ENCODE data around the gene MMP24OS.
A peak's percentile ranks its signal among the peaks of the same experiment; 100 is the strongest.
"Not testable (repeated sequence)": the region's sequence is repeated elsewhere in the genome, so short reads cannot be mapped to it uniquely, and the experiment has no call there.

Gene MMP24OS

GRCh38 chr20:35271073-35271882 is 6.6 kb downstream of the MMP24OS start:
- DNase-seq (ENCODE audit: low read depth): no peak
- H3K4me3 ChIP-seq (ENCODE audit: low read depth, low read length): no peak overlapping the region
- TF ChIP-seq, protein P1, sequence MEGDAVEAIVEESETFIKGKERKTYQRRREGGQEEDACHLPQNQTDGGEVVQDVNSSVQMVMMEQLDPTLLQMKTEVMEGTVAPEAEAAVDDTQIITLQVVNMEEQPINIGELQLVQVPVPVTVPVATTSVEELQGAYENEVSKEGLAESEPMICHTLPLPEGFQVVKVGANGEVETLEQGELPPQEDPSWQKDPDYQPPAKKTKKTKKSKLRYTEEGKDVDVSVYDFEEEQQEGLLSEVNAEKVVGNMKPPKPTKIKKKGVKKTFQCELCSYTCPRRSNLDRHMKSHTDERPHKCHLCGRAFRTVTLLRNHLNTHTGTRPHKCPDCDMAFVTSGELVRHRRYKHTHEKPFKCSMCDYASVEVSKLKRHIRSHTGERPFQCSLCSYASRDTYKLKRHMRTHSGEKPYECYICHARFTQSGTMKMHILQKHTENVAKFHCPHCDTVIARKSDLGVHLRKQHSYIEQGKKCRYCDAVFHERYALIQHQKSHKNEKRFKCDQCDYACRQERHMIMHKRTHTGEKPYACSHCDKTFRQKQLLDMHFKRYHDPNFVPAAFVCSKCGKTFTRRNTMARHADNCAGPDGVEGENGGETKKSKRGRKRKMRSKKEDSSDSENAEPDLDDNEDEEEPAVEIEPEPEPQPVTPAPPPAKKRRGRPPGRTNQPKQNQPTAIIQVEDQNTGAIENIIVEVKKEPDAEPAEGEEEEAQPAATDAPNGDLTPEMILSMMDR (conservative IDR thresholded peaks at IDR 0.05; ENCODE audit: low read depth, low read length): no peak

GRCh38 chr20:35270021-35270902 is 7.7 kb downstream of the MMP24OS start:
- no peak for DNase-seq (ENCODE audit: low read depth)
- H3K4me3 ChIP-seq (ENCODE audit: low read depth, low read length): no peak overlapping the region
- TF ChIP-seq, protein P1 (conservative IDR thresholded peaks at IDR 0.05; ENCODE audit: low read depth, low read length): no peak

DNA sequence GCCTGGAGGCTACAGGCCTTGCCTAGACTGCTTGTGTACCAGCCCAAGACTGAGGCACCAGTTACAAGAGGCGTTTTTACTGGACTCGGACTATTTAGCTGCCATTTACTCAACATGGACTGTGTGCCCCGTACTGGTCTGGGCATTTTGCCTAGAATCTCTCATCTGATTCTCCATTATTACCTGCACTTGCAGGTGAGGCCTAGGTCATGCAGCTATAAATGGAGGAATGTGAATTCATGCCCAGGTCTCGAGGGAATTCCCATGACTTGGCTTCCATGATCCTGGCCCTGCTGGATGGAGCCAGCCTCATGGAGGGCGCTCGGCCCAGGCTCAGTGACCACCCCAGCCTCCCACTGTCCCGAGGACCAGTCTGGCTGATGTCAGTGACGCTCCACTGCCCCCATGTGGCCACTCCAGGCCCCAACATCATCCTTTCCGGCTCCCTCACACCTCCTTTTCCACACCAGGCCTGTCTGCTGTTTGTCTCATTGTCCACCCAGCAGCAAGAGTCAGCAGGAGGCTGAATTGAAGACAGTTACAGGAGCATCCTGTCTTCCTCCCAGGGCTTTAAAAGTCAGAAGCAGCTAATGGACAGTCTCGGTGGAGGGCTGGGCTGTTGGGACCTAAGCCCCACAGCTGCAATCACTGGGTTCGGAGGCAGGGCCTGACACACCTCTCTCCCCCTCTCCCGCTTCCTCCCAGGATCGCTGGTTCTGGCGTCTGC is 8.7 kb downstream of the MMP24OS start:
- H3K4me3 ChIP-seq (ENCODE audit: low read depth, low read length): no peak overlapping the region
- DNase-seq (ENCODE audit: low read depth): peak; percentile 76
- TF ChIP-seq, protein P1 (conservative IDR thresholded peaks at IDR 0.05; ENCODE audit: low read depth, low read length): peak; percentile 92

GRCh38 chr20:35267092-35267491 is 10.8 kb downstream of the MMP24OS start:
- TF ChIP-seq, protein P1 (conservative IDR thresholded peaks at IDR 0.05; ENCODE audit: low read depth, low read length): no peak
- no peak overlapping the region for H3K4me3 ChIP-seq (ENCODE audit: low read depth, low read length)
- DNase-seq (ENCODE audit: low read depth): no peak

DNA sequence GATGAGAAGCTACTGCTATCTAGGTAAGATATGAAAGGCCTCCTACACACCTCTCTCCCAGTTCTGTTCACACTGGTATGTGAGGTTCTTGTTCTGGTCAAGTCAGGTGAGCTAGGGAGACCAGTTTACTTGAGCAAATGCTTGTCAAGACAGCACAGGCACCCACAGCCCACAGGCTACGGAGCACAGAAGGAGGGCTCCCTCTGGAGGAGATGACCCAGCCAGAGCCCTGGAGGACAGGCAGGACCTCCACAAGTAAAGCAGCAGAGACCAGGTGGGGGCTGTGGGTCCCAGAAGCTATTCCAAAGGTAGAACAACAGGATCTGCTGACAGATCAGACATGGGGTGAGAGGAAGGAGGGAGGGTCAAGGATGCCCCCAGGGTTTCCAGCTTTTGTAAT is 13.2 kb downstream of the MMP24OS start:
- DNase-seq (ENCODE audit: low read depth): peak; percentile 45
- TF ChIP-seq, protein P1 (conservative IDR thresholded peaks at IDR 0.05; ENCODE audit: low read depth, low read length): peak; percentile 52
- no peak overlapping the region for H3K4me3 ChIP-seq (ENCODE audit: low read depth, low read length)

DNA sequence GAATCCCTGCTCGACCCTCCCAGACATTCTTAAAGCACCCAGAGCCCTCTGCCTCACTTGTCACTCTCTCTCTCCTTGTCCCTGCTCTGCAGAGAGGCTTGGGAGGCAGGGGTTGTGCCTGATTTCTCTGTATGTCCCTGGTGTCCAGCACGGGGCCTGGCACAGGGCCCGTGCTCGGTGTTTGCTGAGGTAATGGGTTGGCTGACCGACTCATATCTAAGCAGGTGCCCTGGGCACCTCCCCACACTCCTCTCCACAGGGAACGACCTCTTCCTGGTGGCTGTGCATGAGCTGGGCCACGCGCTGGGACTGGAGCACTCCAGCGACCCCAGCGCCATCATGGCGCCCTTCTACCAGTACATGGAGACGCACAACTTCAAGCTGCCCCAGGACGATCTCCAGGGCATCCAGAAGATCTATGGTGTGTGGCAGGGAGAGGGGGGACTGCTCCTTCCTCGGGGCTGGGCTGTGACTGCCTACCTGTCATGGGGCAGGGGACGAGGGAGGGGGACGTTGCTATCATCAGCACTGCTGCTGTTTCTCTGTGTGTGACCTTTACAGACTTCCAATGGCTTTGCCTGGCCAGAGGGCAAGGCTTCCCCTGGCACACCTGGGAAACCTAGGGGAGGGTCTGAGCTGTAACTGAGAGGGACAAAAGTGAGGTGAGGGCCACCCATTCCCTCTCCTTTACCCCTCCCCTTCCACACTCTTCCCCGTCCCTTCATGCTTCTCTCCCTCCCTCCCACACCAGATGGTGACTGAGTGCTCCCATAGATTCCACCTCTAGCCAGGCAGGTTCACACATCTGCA is 14.2 kb downstream of the MMP24OS start:
- TF ChIP-seq, protein P1 (conservative IDR thresholded peaks at IDR 0.05; ENCODE audit: low read depth, low read length): no peak
- DNase-seq (ENCODE audit: low read depth): no peak
- no peak overlapping the region for H3K4me3 ChIP-seq (ENCODE audit: low read depth, low read length)

DNA sequence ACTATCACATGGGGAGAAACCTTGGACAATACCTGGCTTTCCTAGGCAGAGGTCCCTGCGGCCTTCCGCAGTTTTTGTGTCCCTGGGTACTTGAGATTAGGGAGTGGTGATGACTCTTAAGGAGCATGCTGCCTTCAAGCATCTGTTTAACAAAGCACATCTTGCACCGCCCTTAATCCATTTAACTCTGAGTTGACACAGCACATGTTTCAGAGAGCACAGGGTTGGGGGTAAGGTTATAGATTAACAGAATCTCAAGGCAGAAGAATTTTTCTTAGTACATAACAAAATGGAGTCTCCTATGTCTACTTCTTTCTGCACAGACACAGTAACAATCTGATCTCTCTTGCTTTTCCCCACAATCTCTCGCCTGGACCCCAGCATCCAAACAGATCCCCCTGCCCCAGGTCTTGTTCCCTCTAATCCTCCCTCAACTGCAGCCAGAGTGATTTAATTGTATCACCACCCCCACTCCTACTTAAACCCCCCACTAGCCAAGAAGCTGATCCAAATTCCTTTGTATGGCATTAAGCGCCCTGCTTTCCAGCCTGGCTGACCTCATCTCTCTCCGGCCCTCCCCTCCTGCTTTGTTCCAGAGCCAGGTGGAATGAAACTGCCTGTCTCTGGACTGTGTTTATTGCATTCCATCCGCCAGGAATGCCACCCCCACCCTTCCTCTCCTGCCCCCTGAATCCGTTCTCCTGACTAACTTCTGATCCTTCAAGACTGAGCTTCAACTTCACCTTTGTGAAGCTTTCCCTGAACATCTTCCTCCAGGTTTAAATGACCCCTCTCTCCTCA is 15.0 kb downstream of the MMP24OS start:
- peak; percentile 44 for DNase-seq (ENCODE audit: low read depth)
- not testable (repeated sequence) for H3K4me3 ChIP-seq (ENCODE audit: low read depth, low read length)

GRCh38 chr20:35262321-35262720 is 15.6 kb downstream of the MMP24OS start:
- not testable (repeated sequence) for H3K4me3 ChIP-seq (ENCODE audit: low read depth, low read length); DNase-seq (ENCODE audit: low read depth)
